HG03575 (cell line): ENCODE data around the gene FGD1.

ENCODE experiments used
- ATAC-seq: cut with Tn5 transposase; IDR thresholded peaks from one replicate; pipeline ENCODE4 v1.9.1; 2021; ENCODE audit not compliant: unreplicated experiment, insufficient number of reproducible peaks, low FRiP score; ENCODE audit errors: extremely low read depth

Gene FGD1

GRCh38 chrX:54479136-54480111 is 16.6 kb downstream of the FGD1 start:
- ATAC-seq: no peak

GRCh38 chrX:54473993-54474859 is 21.8 kb downstream of the FGD1 start:
- no peak for ATAC-seq

GRCh38 chrX:54470054-54470760 is 25.8 kb downstream of the FGD1 start:
- no peak for ATAC-seq

GRCh38 chrX:54452920-54453319 is 43.1 kb downstream of the FGD1 start:
- ATAC-seq: no peak

GRCh38 chrX:54449929-54450328 is 46.1 kb downstream of the FGD1 start:
- ATAC-seq: no peak

GRCh38 chrX:54447461-54447860 is 48.6 kb downstream of the FGD1 start:
- no peak for ATAC-seq

- no peak for ATAC-seq
These were observed 50.0 kb downstream of the FGD1 start for GRCh38 chrX:54446084-54446483.

GRCh38 chrX:54444752-54445151 is 51.3 kb downstream of the FGD1 start:
- no peak for ATAC-seq

- ATAC-seq: no peak
These were observed 53.2 kb downstream of the FGD1 start for GRCh38 chrX:54442790-54443189.

- peak; percentile 64 for ATAC-seq
These were observed 55.8 kb downstream of the FGD1 start, which contains the start of gene TSR2 for GRCh38 chrX:54439960-54440871. Gene TSR2, plus strand, starts transcription at chrX:54440404. Its CDS starts 18 bp downstream, at chrX:54440422.

- ATAC-seq: no peak
These were observed 60.9 kb downstream of the FGD1 start for GRCh38 chrX:54435121-54435520.

- no peak for ATAC-seq
These were observed 65.5 kb downstream of the FGD1 start for GRCh38 chrX:54430519-54430918.

GRCh38 chrX:54427837-54428424 is 68.1 kb downstream of the FGD1 start:
- ATAC-seq: no peak

- no peak for ATAC-seq
These were observed 72.7 kb downstream of the FGD1 start for GRCh38 chrX:54423161-54423888.

- ATAC-seq: no peak
These were observed 73.9 kb downstream of the FGD1 start for GRCh38 chrX:54422168-54422567.

- no peak for ATAC-seq
These were observed 76.3 kb downstream of the FGD1 start for GRCh38 chrX:54419559-54420302.

GRCh38 chrX:54416965-54417364 is 79.1 kb downstream of the FGD1 start:
- ATAC-seq: no peak
